OCI-LY7 (cell line): ENCODE results near the gene IRX1. TPM values are rescaled to one million over a fixed set of nuclear protein-coding genes. Genes with fewer than 3 reads are reported as not detected.

Experiments
- BruUV-seq: library from RNA; stranded (reverse); fragments of 400-500 nt; replicated peaks from 2 replicates; lab custom pipeline; 2021; lab: Mats Ljungman, UMichigan
- CTCF ChIA-PET: fragments of 300-600 bp; sonication (Branson Sonifier 250); formaldehyde crosslinking; loops from one replicate; lab custom pipeline; 2022; ENCODE audit warnings: antibody characterized with exemption; ENCODE audit not compliant: unreplicated experiment; lab: Charles Lee
- POLR2A ChIA-PET: fragments of 300-600 bp; sonication (Branson Sonifier 250); formaldehyde crosslinking; loops from one replicate; lab custom pipeline; 2022; ENCODE audit warnings: antibody characterized with exemption; lab: Charles Lee
- DNase-seq: peaks from one replicate; pipeline ENCODE4 v3.0.0-alpha.2; 2015; ENCODE audit warnings: low spot score
- H2AFZ ChIP-seq: fragments of 200-600 bp; sonication (generic), shearing (Covaris generic); 2 replicates; pipeline ENCODE4 v1.6.1; 2014; ENCODE audit warnings: mild to moderate bottlenecking, antibody characterized with exemption, low read length, moderate library complexity
- H3K27ac ChIP-seq: fragments of 200-600 bp; sonication (generic); 2 replicates; pipeline ENCODE4 v1.5.1; 2014; ENCODE audit warnings: mixed run types, low read depth, mild to moderate bottlenecking, moderate library complexity, low read length, inconsistent platforms; ENCODE audit not compliant: poor library complexity, severe bottlenecking
- H3K36me3 ChIP-seq: fragments of 200-600 bp; sonication (generic); 2 replicates; pipeline ENCODE4 v1.6.1; 2014; ENCODE audit warnings: mild to moderate bottlenecking, antibody characterized with exemption, low read length, moderate library complexity, mixed read lengths; ENCODE audit not compliant: insufficient read depth
- H3K4me1 ChIP-seq: fragments of 200-600 bp; sonication (generic); 2 replicates; pipeline ENCODE4 v1.5.1; 2014; ENCODE audit warnings: mild to moderate bottlenecking, low read length; ENCODE audit not compliant: insufficient read depth, poor library complexity, severe bottlenecking
- H3K4me2 ChIP-seq: fragments of 200-600 bp; sonication (generic); 2 replicates; pipeline ENCODE4 v1.6.1; 2014; ENCODE audit warnings: mild to moderate bottlenecking, low read length
- H3K4me3 ChIP-seq: fragments of 200-600 bp; sonication (generic); 2 replicates; pipeline ENCODE4 v1.5.1; 2014; ENCODE audit warnings: mild to moderate bottlenecking, low read depth, low read length; ENCODE audit not compliant: poor library complexity, severe bottlenecking
- H3K79me2 ChIP-seq: fragments of 200-600 bp; sonication (generic); 2 replicates; pipeline ENCODE4 v1.6.1; 2016; ENCODE audit warnings: low read depth, mild to moderate bottlenecking, low read length, moderate library complexity, mixed read lengths; ENCODE audit not compliant: insufficient read depth
- H3K9me2 ChIP-seq: fragments of 200-600 bp; sonication (generic); 2 replicates; pipeline ENCODE4 v1.6.1; 2016; ENCODE audit warnings: mild to moderate bottlenecking, low read length, mixed read lengths; ENCODE audit not compliant: insufficient read depth
- H3K9me3 ChIP-seq: fragments of 200-600 bp; sonication (generic); 2 replicates; pipeline ENCODE4 v1.6.1; 2014; ENCODE audit warnings: mild to moderate bottlenecking, mixed run types, low read length, mixed read lengths
- H4K20me1 ChIP-seq: fragments of 200-600 bp; sonication (generic); 2 replicates; pipeline ENCODE4 v1.6.1; 2014; ENCODE audit warnings: mild to moderate bottlenecking, antibody characterized with exemption, low read length, moderate library complexity, mixed read lengths; ENCODE audit not compliant: insufficient read depth
- CTCF ChIP-seq: fragments of 200-600 bp; sonication (generic); conservative IDR thresholded peaks from 2 replicates; pipeline ENCODE4 v1.5.1; 2014; ENCODE audit warnings: mild to moderate bottlenecking, antibody characterized with exemption, low read length, moderate library complexity, mixed read lengths
- EZH2phosphoT487 ChIP-seq: fragments of 200-600 bp; sonication (generic); IDR thresholded peaks from 2 replicates; pipeline ENCODE4 v1.6.1; 2018; ENCODE audit warnings: low read depth, borderline replicate concordance, mild to moderate bottlenecking, mixed run types, antibody characterized with exemption, low read length, moderate library complexity, mixed read lengths
- intact Hi-C: fragments of 100-400 bp; cut with micrococcal nuclease; formaldehyde crosslinking; loops from one replicate; pipeline ENCODE4 v1.10.0; 2022; ENCODE audit not compliant: unreplicated experiment
- total RNA-seq, 2 experiments: library from RNA; depleted of rRNA in 1 of 2; stranded (reverse); fragments of >200 nt in 1 of 2; shearing (Covaris generic) in 1 of 2; gene quantifications; 2 replicates each; pipeline ENCODE4 v1.2.3, GENCODE V29; 2014 to 2022

IRX1 gene
- total RNA-seq, 2 experiments from 2014 or later: not detected

DNA sequence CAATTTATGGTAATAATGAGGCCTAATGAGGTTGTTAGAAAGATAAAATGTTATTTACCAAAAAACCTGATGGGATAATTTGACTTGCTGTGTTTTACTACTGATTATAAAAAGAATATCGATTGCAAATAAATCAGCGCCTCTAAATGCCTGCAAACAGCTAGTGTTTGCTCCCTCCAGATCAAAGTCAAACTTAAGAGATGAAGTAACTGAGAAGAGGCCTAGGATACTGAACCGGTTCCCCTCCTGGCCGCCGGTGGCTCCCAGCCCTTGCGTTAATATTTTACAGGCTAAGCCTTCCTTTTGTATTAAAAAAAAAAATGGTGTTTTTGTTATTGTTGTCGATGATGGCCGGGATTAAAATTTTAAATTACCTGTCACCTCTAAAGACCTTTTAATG lies 2.6 kb downstream of the IRX1 start:
- H3K4me1 ChIP-seq: no peaks in the 10 kb centered on the region
- H3K9me2 ChIP-seq: no peaks in the 10 kb centered on the region
- no peak overlapping the region for H3K4me3 ChIP-seq
- intact Hi-C loops: no loop called here
- no peaks in the 10 kb centered on the region for H3K9me3 ChIP-seq
- no peaks in the 10 kb centered on the region for H3K79me2 ChIP-seq
- ChIA-PET POLR2A (no interaction called here), CTCF (no interaction called here)
- no peak overlapping the region for H2AFZ ChIP-seq
- H3K27ac ChIP-seq: no peak overlapping the region
- BruUV-seq: no TSS peak
- H3K4me2 ChIP-seq: no peak overlapping the region
- no peak for DNase-seq
- no peaks in the 10 kb centered on the region for H3K36me3 ChIP-seq
- H4K20me1 ChIP-seq: no peaks in the 10 kb centered on the region
- TF ChIP-seq CTCF (no peak), EZH2phosphoT487 (no peak)

- Histone ChIP-seq H3K79me2 (no peaks in the 10 kb centered on the region), H2AFZ (no peak overlapping the region), H4K20me1 (no peaks in the 10 kb centered on the region), H3K4me3 (no peak overlapping the region), H3K4me2 (no peak overlapping the region), H3K27ac (no peak overlapping the region), H3K9me3 (no peaks in the 10 kb centered on the region), H3K36me3 (no peaks in the 10 kb centered on the region), H3K4me1 (no peaks in the 10 kb centered on the region), H3K9me2 (no peaks in the 10 kb centered on the region)
- DNase-seq: no peak
- TF ChIP-seq EZH2phosphoT487: no peak
- no peak for TF ChIP-seq CTCF
- intact Hi-C loops: no loop called here
- POLR2A ChIA-PET: no interaction called here
- BruUV-seq: no TSS peak
- CTCF ChIA-PET: no interaction called here
Measured at GRCh38 chr5:3598769-3599211, 3.2 kb downstream of the IRX1 start.

- intact Hi-C loops: no loop called here
- H2AFZ ChIP-seq: no peak overlapping the region
- H3K4me2 ChIP-seq: no peak overlapping the region
- no peak overlapping the region for H3K27ac ChIP-seq
- TF ChIP-seq EZH2phosphoT487 (no peak), CTCF (no peak)
- H4K20me1 ChIP-seq: no peaks in the 10 kb centered on the region
- DNase-seq: no peak
- no peaks in the 10 kb centered on the region for H3K9me3 ChIP-seq
- no TSS peak for BruUV-seq
- no peaks in the 10 kb centered on the region for H3K9me2 ChIP-seq
- ChIA-PET POLR2A (no interaction called here), CTCF (no interaction called here)
- no peaks in the 10 kb centered on the region for H3K79me2 ChIP-seq
- H3K4me3 ChIP-seq: no peak overlapping the region
- no peaks in the 10 kb centered on the region for H3K4me1 ChIP-seq
- H3K36me3 ChIP-seq: no peaks in the 10 kb centered on the region
Measured at GRCh38 chr5:3599226-3600105, 3.8 kb downstream of the IRX1 start.
